Endothelial cell of hepatic sinusoid (primary cell): ENCODE measurements around the gene PRRC2B.
"Not testable (repeated sequence)": the region's sequence is repeated elsewhere in the genome, so short reads cannot be mapped to it uniquely, and the experiment has no call there.

ENCODE experiments used
- in situ Hi-C: cut with HindIII; loops from 2 replicates; pipeline ENCODE4 v1.10.0; 2017; ENCODE audit warnings: low sequenced_read_pairs

The PRRC2B gene

GRCh38 chr9:131528186-131528585 lies 134.3 kb downstream of the PRRC2B start:
- in situ Hi-C loops, result no loop called here

GRCh38 chr9:131528886-131529505 lies 135.1 kb downstream of the PRRC2B start:
- in situ Hi-C loops, result no loop called here

GRCh38 chr9:131529597-131530545 lies 136.0 kb downstream of the PRRC2B start:
- in situ Hi-C loops, result no loop called here

- in situ Hi-C loops, result no loop called here
Measured at GRCh38 chr9:131530546-131530919, 136.6 kb downstream of the PRRC2B start.

GRCh38 chr9:131530920-131531832 lies 137.3 kb downstream of the PRRC2B start, which contains the start of gene UCK1:
TSS of gene UCK1 (minus strand) at chr9:131531263. CDS start at chr9:131531174, 89 bp downstream.
- in situ Hi-C loops, result no loop called here

GRCh38 chr9:131534721-131535237 lies 140.9 kb downstream of the PRRC2B start:
- in situ Hi-C loops, result no loop called here

GRCh38 chr9:131537946-131538345 lies 144.1 kb downstream of the PRRC2B start:
- in situ Hi-C loops, result no loop called here

GRCh38 chr9:131539223-131539923 lies 145.5 kb downstream of the PRRC2B start:
- in situ Hi-C loops, result no loop called here

- in situ Hi-C loops, result no loop called here
Measured at GRCh38 chr9:131543141-131543540, 149.3 kb downstream of the PRRC2B start.

GRCh38 chr9:131545003-131545785 lies 151.3 kb downstream of the PRRC2B start, which contains the start of gene PRRT1B:
TSS of gene PRRT1B (plus strand) at chr9:131545523. CDS start at chr9:131545616, 93 bp downstream.
- in situ Hi-C loops, result no loop called here

- in situ Hi-C loops, result no loop called here
Measured at GRCh38 chr9:131545786-131546335, 152.0 kb downstream of the PRRC2B start.

GRCh38 chr9:131546336-131547084 lies 152.6 kb downstream of the PRRC2B start:
- in situ Hi-C loops, result no loop called here

GRCh38 chr9:131549186-131549585 lies 155.3 kb downstream of the PRRC2B start:
- in situ Hi-C loops, result not testable (repeated sequence)
